ENCODE measurements around the gene ITGBL1.
A peak's percentile ranks its signal among the peaks of the same experiment; 100 is the strongest.

The ITGBL1 gene, protein sequence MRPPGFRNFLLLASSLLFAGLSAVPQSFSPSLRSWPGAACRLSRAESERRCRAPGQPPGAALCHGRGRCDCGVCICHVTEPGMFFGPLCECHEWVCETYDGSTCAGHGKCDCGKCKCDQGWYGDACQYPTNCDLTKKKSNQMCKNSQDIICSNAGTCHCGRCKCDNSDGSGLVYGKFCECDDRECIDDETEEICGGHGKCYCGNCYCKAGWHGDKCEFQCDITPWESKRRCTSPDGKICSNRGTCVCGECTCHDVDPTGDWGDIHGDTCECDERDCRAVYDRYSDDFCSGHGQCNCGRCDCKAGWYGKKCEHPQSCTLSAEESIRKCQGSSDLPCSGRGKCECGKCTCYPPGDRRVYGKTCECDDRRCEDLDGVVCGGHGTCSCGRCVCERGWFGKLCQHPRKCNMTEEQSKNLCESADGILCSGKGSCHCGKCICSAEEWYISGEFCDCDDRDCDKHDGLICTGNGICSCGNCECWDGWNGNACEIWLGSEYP

DNA sequence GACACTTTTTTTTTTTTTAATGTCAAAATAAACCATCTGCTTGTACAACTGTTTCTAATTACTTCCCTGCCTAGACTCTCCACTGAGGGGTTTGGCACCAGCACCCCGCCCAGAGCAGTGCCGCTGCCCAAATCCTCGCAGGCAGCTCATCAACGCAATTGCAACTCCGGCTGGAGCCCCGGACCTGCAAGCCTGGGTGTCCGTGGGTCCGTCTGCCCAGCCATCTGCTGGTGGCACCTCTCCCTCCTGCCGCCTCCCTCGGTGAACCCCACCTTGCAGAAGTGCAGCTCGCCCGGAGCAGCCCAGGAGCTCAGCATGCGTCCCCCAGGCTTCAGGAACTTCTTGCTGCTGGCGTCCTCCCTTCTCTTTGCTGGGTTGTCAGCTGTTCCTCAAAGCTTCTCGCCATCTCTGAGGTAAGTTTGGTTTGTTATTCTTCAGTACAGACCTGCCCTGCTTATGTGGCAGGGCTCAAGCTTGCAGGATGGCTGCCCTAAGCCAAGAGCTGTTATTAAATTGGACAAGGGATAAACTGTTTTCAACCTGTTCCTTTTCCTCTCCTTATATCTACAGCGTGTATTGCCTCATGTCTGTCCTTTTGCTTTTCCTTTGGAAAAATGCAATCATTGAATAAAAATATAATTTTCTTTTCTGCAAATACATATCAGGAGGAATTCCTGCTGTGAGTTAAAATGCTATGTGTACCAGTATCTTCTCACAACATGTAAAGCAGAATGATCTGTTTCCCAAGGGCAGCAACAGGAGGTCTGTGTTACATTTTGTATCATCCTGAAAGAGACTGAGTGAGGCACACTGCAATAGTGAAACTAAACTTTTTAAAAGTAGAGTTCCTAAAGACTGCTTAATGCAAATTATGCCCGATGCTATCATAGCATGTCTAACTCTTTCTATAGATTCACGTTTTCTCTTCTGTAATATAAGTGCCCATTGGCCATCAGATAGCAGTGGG is at the start of gene ITGBL1:
TSS of gene ITGBL1 (plus strand) at position 157 of the 967 bp plus-strand sequence. CDS start at position 316, 159 bp downstream.
- DNase-seq (ENCODE audit: low read depth) = peak; percentile 54

DNA sequence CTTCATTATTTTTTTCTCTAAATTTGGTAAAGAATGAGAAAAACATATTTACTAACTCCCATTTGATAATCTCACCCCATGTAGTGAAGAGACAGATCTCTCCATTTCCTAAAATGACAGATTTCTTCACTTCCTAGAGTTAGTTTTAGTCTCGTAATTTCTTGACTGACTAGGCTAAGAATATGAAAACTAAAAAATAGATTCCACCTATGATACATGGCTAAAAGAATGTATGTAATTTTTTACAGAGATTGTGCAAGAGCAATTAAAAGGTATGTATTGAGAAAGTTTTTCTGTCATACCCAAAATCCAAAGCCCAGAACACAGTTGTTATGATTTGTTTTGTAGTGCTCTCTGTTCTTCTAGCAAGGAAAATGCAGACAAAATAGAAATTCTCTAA is 45.7 kb upstream of the ITGBL1 start:
- no peak for DNase-seq (ENCODE audit: low read depth)

DNA sequence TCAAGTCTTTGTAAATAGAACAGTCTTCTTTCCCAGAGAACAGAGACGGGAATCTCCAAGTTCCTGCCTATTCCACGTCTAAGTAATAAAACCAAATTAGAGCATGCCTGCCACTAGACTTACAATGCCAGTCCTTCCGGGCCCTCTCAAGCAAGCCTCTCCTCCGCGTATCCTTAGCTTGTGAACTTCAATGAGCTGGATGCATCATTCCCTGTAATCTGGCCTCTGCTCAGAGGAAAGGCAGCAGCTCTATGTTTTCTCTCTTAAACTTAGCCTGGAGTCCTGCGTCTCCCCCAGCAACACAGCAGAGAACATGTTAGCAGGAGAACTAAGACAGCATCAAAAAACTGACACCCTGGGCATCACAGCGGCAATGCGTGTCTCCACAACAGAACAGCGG is 44.3 kb upstream of the ITGBL1 start:
- no peak for DNase-seq (ENCODE audit: low read depth)

DNA sequence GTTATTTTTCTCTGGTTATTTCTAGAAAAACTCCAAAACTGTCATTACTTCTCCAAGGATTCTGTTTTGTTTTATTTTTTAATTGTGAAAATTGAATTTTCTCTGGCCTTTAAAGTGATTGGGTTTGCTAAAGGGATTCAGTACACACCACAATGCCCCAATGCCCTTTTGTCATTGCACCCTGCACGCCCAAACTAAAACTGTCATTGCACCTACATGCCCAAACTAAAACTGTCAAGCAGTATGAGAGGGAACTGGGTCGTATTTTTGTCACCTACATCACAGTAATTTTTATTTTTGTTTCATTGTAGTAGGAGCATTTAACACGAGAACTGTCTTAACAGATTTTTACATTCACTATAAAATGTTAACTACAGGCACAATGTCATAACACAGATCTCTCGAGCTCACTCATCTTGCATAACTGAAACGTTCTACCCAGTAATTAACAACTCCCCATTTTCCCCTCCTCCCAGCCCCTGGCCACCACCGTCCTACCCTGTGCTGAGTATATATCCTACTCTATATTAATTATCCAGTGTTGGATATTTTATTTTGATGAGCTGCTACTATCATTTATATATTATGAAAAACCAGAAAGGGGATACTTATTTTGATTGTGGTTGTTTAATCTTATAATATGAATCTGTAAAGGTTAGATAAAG is 43.4 kb upstream of the ITGBL1 start:
- no peak for DNase-seq (ENCODE audit: low read depth)

DNA sequence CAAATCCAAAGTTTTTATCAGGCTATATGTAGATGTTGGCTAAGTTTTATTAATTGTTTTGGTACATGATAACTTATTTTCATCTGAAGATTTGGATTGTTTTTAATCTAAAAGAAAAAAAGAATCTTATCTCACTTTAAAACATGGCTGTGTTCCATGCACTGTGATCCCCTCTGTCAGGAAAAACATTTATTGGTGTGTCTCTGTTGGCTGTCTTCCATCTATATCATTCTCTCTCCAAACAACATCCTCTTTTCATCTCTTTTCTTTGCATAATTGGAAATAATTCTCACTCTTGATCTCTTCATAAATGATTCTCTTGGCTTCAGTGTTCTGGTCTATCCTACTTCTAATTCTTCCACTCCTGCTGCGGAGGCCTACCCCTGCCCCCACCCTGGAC is 40.4 kb upstream of the ITGBL1 start:
- DNase-seq (ENCODE audit: low read depth) = no peak

DNA sequence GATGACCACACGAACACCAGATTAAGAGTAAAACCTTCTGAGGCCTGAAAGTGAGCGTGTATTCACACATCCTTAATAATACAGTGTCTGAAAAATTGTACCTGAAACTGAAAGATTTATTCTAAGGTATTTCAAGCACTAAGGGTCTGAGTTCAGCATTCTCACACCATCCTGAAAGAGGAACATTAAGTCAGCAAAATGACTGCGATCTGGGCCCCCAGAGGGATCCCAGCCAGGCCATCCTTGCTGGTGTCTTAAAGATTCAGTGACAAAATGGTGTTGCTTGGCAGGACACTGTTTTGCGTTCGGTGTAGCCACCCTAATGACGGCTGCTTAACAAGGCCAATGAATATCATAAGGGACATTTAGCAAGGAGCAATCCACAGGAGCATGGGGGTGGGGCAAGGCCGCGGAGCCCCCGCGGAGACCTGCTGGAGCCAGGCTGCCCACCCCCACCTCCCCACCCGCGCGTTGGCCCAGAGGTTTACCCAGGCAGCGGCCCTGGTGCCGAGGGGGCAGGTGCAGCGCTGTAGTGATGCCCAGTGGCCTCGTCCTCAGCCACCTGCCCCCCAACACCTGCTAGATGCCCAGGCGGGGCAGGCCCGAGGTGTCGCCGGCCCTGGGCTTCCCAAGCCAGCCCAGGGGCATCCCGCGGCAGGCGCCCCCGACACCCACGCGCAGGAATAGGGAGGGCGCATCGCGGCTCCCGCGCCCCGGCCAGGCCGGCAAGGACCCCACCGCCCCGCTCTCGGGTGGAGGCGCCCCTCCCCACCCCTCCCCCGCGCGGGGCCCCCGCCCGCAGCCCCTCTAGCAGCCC is 36.9 kb upstream of the ITGBL1 start:
- no peak for DNase-seq (ENCODE audit: low read depth)

DNA sequence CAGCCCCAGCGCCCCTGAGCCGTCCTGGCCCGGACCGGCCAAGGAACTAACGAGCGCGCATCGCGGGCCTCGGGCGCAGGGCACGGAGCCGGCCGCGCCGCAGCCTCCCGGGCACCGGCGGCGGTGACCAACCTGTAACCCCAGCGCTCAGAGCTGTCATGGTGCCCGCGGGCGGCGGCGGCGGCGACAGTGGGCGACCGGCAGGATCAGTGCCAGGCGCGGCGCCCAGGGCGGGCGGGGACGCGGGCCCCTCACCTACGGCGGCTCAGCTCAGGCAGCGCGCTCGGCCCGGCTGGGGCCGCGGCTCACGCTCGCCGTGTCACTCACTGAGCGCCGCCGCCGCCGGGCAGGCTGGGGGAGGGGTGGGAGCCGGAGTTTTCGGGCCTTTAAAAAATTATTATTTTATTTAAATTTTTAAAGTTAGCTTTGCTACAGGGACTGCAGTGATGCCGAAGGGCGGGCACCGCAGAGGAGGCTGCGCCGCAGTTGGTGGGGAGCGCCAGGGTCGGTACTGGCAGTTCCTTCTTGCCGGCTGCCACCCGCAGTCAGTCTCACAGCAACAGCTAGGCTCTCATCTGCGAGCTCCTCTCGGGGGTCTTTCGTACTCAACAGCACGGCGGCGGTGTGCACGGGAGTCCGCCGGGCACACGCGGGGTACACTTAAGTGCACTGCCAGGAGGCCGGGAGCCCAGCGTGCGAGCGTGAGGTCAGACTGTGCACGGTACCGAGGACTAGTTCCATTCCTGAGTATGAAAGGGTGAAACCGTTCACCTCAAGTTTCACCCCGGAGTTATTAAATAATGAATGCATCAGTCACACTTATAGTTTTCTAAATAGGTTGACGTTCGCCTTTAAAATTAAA is 36.1 kb upstream of the ITGBL1 start, which contains the start of gene NALCN:
TSS of gene NALCN (minus strand) at position 328 of the 862 bp plus-strand sequence. CDS start 17,382 bp downstream, outside the sequence.
- peak; percentile 33 for DNase-seq (ENCODE audit: low read depth)

DNA sequence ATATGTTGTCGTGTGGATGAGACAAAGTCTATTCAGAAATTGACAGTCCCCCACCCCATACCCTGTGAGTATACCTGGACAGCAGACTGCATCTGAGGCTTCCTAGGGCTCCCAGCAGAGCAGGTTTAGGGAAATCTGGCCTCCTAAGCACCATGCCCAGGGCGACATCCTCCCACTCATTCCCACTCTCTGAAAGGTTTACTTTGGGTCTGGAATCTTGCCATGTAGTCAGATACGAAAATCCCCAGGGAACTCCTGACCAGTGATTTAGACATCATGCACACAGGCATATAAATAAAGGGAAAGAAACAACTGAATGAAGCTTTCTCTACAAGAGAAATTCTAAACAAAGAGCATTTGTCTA is 35.5 kb upstream of the ITGBL1 start:
- peak; percentile 49 for DNase-seq (ENCODE audit: low read depth)

DNA sequence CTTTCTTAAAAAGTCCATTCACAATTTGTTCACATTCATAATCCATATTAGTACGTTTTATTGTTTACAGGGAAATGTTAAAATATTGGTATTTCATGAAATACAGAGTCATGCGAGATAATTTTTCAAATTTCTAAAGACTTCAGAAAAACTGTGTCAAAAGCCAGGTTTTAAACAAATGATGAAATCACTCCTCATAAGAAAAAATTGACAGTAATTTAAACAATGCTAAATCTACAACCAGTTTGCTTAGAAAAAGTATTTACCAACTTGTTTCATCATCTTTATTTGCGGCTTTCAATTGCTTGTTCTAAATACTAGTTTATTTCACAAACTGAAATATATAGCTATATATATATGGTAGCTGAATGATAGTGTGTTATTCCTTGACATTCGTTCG is 35.0 kb upstream of the ITGBL1 start:
- no peak for DNase-seq (ENCODE audit: low read depth)

DNA sequence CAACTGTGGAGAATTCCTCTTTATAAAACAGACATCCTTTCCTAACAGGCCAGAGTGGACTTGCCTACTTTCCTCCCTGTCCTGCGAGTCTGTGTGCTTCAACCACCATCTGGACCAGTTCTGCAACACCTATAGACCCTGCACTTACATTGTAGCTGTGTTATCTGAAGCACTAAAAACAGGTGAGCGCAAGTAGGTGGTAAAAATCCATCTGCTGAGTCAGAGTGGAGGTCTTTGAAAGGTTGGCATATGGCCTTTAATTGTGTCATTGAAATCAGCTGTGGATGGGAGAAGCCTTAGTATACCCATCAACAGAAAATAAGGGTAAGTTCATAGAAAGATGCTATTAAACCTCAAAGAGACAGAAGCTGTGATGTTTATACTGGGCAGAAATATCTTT is 28.6 kb upstream of the ITGBL1 start:
- no peak for DNase-seq (ENCODE audit: low read depth)

DNA sequence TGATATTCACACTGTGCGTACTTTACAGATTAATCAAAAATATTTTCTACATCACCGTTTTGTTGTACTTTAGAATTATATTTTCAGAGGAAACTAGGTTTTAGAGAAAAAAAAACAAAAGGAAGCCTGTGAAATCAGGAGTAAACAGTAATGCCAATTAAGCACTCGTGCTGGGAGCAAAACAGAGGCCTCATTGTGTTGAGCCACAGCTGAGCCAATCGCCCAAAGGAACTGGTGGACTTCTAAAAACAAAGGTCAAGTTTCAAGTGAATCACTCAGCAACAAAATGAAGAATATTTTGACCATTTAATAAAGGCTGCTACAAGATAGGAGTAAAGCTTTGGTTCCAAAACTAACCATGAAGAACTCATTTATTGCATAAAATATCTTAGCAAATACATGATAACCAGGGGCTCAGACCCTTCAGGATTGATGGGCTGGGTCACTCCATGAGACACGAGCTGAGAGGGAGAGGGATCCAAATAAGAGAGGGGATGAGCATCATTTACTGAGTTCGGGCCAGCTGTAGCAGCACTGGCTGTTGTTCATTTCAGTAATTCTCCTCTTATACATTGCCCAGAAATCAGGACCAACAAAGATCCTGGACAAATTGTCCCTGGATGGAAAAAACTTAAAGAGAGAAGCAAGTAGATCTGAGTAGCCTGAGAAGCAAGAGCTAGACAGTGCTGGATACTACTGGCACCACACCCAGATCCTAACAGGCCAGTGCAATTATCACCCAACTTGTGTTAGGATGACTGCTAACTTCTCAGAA is 27.9 kb upstream of the ITGBL1 start:
- peak; percentile 21 for DNase-seq (ENCODE audit: low read depth)

DNA sequence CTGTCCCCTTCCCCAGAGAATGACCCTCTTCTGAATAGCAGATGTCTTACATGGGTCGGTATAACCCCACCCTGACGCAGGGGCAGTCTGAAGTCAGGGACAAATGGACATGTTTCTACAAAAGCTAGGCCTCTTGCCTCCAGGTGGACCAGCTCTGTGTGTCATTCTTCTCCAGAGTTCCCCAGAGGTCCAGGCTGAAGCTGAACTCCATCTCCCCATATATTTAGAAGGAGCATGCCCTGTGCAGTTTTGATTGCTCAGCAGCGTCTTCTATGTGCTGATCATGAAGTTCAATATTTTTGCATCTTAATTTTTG is 27.4 kb upstream of the ITGBL1 start:
- DNase-seq (ENCODE audit: low read depth) = no peak

DNA sequence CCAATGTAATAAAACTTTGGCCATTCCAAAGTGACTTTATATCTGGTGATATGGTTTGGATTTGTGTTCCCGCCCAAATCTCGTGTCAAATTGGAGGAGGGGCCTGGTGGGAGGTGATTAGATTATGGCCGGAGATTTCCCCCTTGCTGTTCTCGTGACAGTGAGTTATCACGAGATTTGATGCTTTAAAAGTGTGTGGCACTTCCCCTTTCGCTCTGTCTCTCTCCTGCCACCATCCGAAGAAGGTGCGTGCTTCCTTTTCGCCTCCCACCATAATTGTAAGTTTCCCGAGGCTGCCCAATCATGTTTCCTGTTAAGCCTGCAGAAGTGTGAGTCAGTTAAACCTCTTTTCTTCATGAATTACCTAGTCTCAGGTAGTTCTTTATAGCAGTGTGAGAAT is 26.9 kb upstream of the ITGBL1 start:
- no peak for DNase-seq (ENCODE audit: low read depth)

DNA sequence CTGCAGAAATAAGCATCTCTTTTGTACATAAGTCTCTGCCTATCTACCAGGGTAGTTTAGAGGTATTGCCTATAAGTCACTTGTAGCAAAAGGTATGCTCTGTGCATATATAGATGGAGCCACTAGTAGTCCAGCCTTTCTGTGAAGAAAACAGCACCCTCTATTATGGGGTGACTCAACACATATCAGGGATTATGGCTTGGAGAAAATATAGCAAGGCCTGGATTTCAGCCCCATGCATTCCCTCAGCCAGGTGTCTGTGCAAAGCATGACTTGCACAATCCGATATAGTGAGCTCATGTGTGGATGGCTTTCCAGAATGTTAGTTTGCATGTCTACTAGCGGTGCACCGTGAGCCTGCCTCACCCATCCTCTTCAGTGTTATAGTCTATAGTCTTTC is 22.7 kb upstream of the ITGBL1 start:
- DNase-seq (ENCODE audit: low read depth) = no peak

DNA sequence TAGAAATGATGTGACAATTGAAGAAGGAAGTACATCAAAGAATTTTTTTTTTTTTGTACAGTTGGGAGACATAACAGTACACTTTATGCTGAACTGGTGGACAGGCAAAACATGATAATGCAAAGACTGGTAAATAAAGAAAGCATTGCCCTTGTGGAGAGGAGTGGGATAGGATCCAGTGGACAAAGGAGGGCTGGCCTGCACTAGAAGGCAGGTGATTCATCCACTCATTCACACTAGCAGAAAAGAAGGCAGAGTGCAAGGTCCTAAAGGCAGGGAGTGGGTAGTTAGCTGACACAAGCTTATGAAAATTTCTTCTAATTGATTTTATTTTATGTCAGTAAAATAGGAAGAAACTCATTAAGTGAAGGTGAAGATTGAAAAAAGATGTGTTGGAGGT is 18.6 kb upstream of the ITGBL1 start:
- no peak for DNase-seq (ENCODE audit: low read depth)

DNA sequence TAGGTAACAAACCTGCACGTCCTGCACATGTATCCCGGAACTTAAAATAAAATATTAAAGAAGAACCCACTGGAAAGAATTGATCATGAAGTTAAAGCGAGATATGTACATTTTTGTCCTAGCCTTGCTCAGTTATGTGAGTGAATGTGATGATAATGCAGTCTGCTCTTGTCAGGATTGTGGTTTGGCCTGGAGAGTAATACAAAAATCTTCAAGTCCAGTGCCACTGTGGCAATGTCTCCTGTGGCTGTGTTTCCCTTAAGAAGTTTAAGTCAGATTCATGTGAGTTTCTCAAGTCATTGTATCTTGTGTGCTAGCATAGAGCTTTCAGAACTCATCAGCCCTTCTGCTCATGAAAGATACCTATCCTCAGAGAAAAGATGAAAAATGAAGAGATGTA is 18.0 kb upstream of the ITGBL1 start:
- DNase-seq (ENCODE audit: low read depth) = peak; percentile 13

DNA sequence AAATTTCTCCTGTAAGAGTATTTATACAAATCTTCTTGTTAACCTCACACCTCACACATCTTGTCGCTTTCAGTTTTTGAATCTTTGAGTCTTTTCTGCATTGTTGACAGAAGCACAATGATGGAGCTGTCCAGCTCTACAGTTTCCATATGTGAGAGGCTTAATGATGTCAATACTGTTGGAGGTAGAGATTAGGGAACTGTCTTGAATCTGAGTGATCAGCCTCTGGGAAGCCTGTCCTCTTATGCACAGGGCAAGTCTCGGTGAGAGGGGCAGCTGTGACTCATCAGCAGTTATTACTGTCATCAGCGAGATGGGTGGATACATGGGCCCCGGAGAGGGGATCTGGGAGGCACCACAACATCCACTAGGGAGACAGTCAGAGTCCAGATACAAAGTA is 4.6 kb upstream of the ITGBL1 start:
- peak; percentile 5 for DNase-seq (ENCODE audit: low read depth)

DNA sequence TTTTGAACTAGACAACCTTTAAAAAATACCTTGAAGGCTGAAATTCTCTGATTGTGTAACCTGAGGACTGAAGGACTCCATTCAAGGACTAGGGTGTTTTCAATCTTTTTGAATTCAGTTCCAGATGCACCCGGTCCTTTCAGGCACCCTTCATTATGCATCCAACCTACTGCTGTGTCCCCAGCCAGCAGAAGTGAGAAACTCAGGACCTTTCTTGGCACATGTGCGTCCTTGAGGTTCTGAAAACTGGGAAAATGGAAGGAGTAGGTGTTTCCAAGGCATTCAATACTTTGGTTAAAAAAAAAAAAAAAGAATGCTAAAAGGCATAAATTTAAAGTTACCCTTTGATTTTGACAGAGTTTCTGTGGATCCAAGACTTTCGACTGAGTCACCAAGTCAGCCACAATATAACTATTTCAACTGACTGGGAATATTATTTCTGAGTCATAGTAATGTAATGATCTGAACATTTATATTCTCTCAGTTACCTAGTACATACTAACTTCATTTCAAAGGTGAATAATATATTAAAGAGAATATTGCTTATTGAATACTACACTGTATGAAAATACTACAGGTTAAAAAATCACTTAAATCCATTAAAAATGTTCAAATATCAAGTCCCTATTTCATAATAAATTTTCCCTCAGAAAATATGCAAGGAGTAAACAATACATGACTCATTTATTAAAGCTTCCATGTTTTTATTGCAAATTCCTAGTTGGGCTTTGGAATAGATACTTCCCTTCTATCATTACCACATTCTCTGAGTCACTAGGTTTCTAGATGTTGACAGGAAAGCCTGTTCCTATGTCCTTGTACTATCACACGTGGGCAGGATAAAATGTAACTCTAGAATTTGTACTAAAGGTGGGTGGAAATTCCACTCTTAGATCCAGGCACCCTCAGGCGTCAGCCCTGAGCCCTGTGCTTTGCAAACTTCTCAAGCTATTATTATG is 2.4 kb upstream of the ITGBL1 start:
- DNase-seq (ENCODE audit: low read depth) = peak; percentile 92

DNA sequence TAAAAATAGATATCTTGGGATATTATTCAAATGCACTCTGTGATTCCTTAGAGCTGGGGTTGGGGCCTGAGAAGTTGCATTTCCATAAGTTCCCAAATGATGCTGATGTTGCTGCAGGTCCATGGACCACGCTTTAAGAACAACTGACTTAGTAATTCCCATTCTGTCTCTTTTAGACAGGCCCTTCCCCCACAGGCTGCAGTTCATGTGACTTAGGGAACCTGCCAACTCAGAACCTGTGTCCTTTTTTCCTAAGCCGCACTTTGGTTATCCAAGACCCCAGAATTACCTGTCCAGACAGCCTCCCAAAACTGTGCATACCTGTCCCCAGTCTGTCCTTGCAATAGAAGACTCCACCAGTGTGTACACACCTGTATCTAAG is 1.7 kb upstream of the ITGBL1 start:
- no peak for DNase-seq (ENCODE audit: low read depth)
